GM12873 (cell line): ENCODE measurements around the gene BPIFA1.

ENCODE experiments used
- CTCF ChIP-seq: IDR thresholded peaks from 2 replicates; pipeline ENCODE4 v1.5.1; 2012; ENCODE audit warnings: low read depth, mild to moderate bottlenecking, moderate library complexity, low read length, control low read depth; ENCODE audit not compliant: insufficient read depth; ENCODE audit errors: missing control alignments

The BPIFA1 gene

GRCh38 chr20:33229843-33230242 is 6.0 kb upstream of the BPIFA1 start:
- no peak for TF ChIP-seq CTCF

- no peak for TF ChIP-seq CTCF
These were observed 4.6 kb upstream of the BPIFA1 start for GRCh38 chr20:33231237-33231636.

GRCh38 chr20:33232486-33233072 is 3.2 kb upstream of the BPIFA1 start:
- no peak for TF ChIP-seq CTCF

GRCh38 chr20:33233129-33233774 is 2.5 kb upstream of the BPIFA1 start:
- TF ChIP-seq CTCF, result no peak

GRCh38 chr20:33234050-33234449 is 1.7 kb upstream of the BPIFA1 start:
- no peak for TF ChIP-seq CTCF

- TF ChIP-seq CTCF, result no peak
These were observed 555 bp downstream of the BPIFA1 start for GRCh38 chr20:33236351-33236750.

- no peak for TF ChIP-seq CTCF
These were observed 2.2 kb downstream of the BPIFA1 start for GRCh38 chr20:33237989-33238388.
